Neural cell (in vitro differentiated cells): ENCODE data around the gene ACADM. TPM values are rescaled to one million over a fixed set of nuclear protein-coding genes. Genes with fewer than 3 reads are reported as not detected.
"Not testable (repeated sequence)": the region's sequence is repeated elsewhere in the genome, so short reads cannot be mapped to it uniquely, and the experiment has no call there.

ENCODE experiments used
- H2AFZ ChIP-seq: fragments of 200-600, 300-800 bp; sonication (generic), shearing (Covaris generic); 2 replicates; pipeline ENCODE4 v1.6.0; 2014; ENCODE audit warnings: low read depth, mild to moderate bottlenecking, antibody characterized with exemption, low read length, moderate library complexity
- H3F3A ChIP-seq: fragments of 200-600 bp; shearing (Covaris generic); 2 replicates; pipeline ENCODE4 v1.6.1; 2016; ENCODE audit warnings: mild to moderate bottlenecking, moderate library complexity, mixed read lengths, antibody characterized with exemption, low read length; ENCODE audit not compliant: insufficient read depth, poor library complexity, severe bottlenecking
- H3K27ac ChIP-seq: fragments of 200-600, 300-800 bp; sonication (generic), shearing (Covaris generic); 2 replicates; pipeline ENCODE4 v1.5.1; 2014; ENCODE audit warnings: mild to moderate bottlenecking, low read length, moderate library complexity
- H3K27me3 ChIP-seq: fragments of 300-800, 200-600 bp; sonication (generic), shearing (Covaris generic); 2 replicates; pipeline ENCODE4 v1.6.0; 2014; ENCODE audit warnings: mild to moderate bottlenecking, low read depth, low read length, moderate library complexity; ENCODE audit not compliant: insufficient read depth
- H3K36me3 ChIP-seq: fragments of 300-800, 200-600 bp; sonication (generic), shearing (Covaris generic); 2 replicates; pipeline ENCODE4 v1.5.1; 2014; ENCODE audit warnings: mild to moderate bottlenecking, antibody characterized with exemption, low read length, moderate library complexity; ENCODE audit not compliant: insufficient read depth
- H3K4me2 ChIP-seq: fragments of 300-800, 200-600 bp; sonication (generic), shearing (Covaris generic); 2 replicates; pipeline ENCODE4 v1.6.0; 2014; ENCODE audit warnings: mild to moderate bottlenecking, low read length
- H3K4me3 ChIP-seq: fragments of 300-800, 200-600 bp; sonication (generic), shearing (Covaris generic); 2 replicates; pipeline ENCODE4 v1.5.1; 2014; ENCODE audit warnings: mild to moderate bottlenecking, low read length, moderate library complexity
- H3K79me2 ChIP-seq: fragments of 200-600 bp; shearing (Covaris generic); replicated peaks from 2 replicates; pipeline ENCODE4 v1.6.0; 2014; ENCODE audit warnings: mild to moderate bottlenecking, low read length, moderate library complexity; ENCODE audit not compliant: insufficient read depth
- H3K9ac ChIP-seq: fragments of 300-800, 200-600 bp; sonication (generic), shearing (Covaris generic); 2 replicates; pipeline ENCODE4 v1.6.1; 2016; ENCODE audit warnings: mild to moderate bottlenecking, low read length, mixed read lengths
- H3K9me2 ChIP-seq: fragments of 200-600 bp; shearing (Covaris generic); 2 replicates; pipeline ENCODE4 v1.6.1; 2016; ENCODE audit warnings: mild to moderate bottlenecking, low read length, mixed read lengths; ENCODE audit not compliant: insufficient read depth
- H3K9me3 ChIP-seq: fragments of 200-600, 300-800 bp; sonication (generic), shearing (Covaris generic); 2 replicates; pipeline ENCODE4 v1.6.1; 2016; ENCODE audit warnings: mild to moderate bottlenecking, mixed run types, low read length, moderate library complexity, mixed read lengths
- H4K20me1 ChIP-seq: fragments of 200-600 bp; shearing (Covaris generic); 2 replicates; pipeline ENCODE4 v1.6.1; 2016; ENCODE audit warnings: mild to moderate bottlenecking, mixed run types; ENCODE audit not compliant: insufficient read depth
- CTCF ChIP-seq: fragments of 450-650 bp; IDR thresholded peaks from 2 replicates; pipeline ENCODE4 v1.5.1; 2014; ENCODE audit warnings: antibody characterized with exemption, mild to moderate bottlenecking, moderate library complexity; ENCODE audit not compliant: poor library complexity, severe bottlenecking
- EP300 ChIP-seq: fragments of 450-650 bp; conservative IDR thresholded peaks from 2 replicates; pipeline ENCODE4 v1.6.1; 2014; ENCODE audit warnings: antibody characterized with exemption, mild to moderate bottlenecking, moderate library complexity; ENCODE audit not compliant: poor library complexity, severe bottlenecking
- EZH2 ChIP-seq: fragments of 200-600, 300-800 bp; shearing (Covaris generic), sonication (generic); IDR thresholded peaks from 2 replicates; pipeline ENCODE4 v1.6.1; 2014; ENCODE audit warnings: antibody characterized with exemption, low read length, borderline replicate concordance, mild to moderate bottlenecking; ENCODE audit not compliant: insufficient read depth, poor library complexity, severe bottlenecking
- MXI1 ChIP-seq: fragments of 450-650 bp; conservative IDR thresholded peaks from 2 replicates; pipeline ENCODE4 v1.6.1; 2014; ENCODE audit warnings: antibody characterized with exemption, mild to moderate bottlenecking; ENCODE audit not compliant: poor library complexity, severe bottlenecking
- POLR2AphosphoS5 ChIP-seq: IDR thresholded peaks from 2 replicates; pipeline ENCODE4 v1.6.1; 2012
- RAD21 ChIP-seq: fragments of 450-650 bp; conservative IDR thresholded peaks from 2 replicates; pipeline ENCODE4 v1.6.1; 2014; ENCODE audit warnings: antibody characterized with exemption, mild to moderate bottlenecking, moderate library complexity
- REST ChIP-seq: IDR thresholded peaks from 2 replicates; pipeline ENCODE4 v1.6.1; 2012; ENCODE audit warnings: borderline replicate concordance
- SMC3 ChIP-seq: fragments of 450-650 bp; conservative IDR thresholded peaks from 2 replicates; pipeline ENCODE4 v1.6.1; 2014; ENCODE audit warnings: antibody characterized with exemption, mild to moderate bottlenecking, moderate library complexity; ENCODE audit not compliant: poor library complexity
- TAF1 ChIP-seq: IDR thresholded peaks from 2 replicates; pipeline ENCODE4 v1.6.1; 2012; ENCODE audit warnings: low read depth
- polyA minus RNA-seq: library from RNA; depleted of rRNA, polyadenylated mRNA; stranded (reverse); fragments of >200 nt; gene quantifications from 2 replicates; pipeline ENCODE4 v1.2.3, GENCODE V29; 2014
- polyA plus RNA-seq: library from polyadenylated mRNA; depleted of rRNA; stranded (reverse); fragments of >200 nt; gene quantifications from 2 replicates; pipeline ENCODE4 v1.2.3, GENCODE V29; 2014

The ACADM gene
- polyA plus RNA-seq: 218 and 230 TPM in 2 replicates
- polyA minus RNA-seq: 82.3 and 98.1 TPM in 2 replicates

- H3K27ac ChIP-seq: peak within 1 kb of the TSS; percentile 74
- H3K9me2 ChIP-seq: no peaks in the 10 kb centered on the region
- peak within 1 kb of the TSS; percentile 74 for H2AFZ ChIP-seq
- peak within 1 kb of the TSS; percentile 94 for H3K4me2 ChIP-seq
- peaks cover 31% of the 10 kb centered on the region for H3K79me2 ChIP-seq
- no peaks in the 10 kb centered on the region for H3K27me3 ChIP-seq
- TF ChIP-seq MXI1 (peak; percentile 54), SMC3 (no peak), EZH2 (no peak), CTCF (no peak), POLR2AphosphoS5 (peak; percentile 32), EP300 (no peak), TAF1 (peak; percentile 36), REST (no peak), RAD21 (no peak)
- no peaks in the 10 kb centered on the region for H3F3A ChIP-seq
- peak within 1 kb of the TSS; percentile 93 for H3K4me3 ChIP-seq
- H4K20me1 ChIP-seq: no peaks in the 10 kb centered on the region
- no peaks in the 10 kb centered on the region for H3K9me3 ChIP-seq
- peak within 1 kb of the TSS; percentile 82 for H3K9ac ChIP-seq
- H3K36me3 ChIP-seq: no peaks in the 10 kb centered on the region
Observed at GRCh38 chr1:75724472-75725022, at the start of gene ACADM. TSS of gene ACADM (plus strand) at chr1:75724709. CDS start at chr1:75724788, 79 bp downstream.

DNA sequence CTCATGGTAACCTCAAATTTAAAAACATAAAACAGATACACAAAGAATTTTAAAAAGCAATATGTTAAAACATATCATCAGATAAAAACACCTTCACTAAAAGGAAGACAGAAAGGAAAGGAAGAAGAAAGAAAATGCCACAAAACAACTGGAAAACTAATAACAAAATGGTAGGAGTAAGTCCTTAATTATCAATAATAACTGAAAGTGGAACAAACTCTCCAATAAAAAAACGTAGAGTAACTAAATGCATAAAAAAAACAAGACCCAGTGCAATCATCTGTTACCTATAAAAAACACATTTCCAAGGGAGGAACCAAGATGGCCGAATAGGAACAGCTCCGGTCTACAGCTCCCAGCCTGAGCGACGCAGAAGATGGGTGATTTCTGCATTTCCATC, 47.1 kb upstream of the ACADM start:
- no peaks in the 10 kb centered on the region for H3K9me2 ChIP-seq
- H3K4me3 ChIP-seq: no peak overlapping the region
- no peak overlapping the region for H3K9ac ChIP-seq
- no peak overlapping the region for H2AFZ ChIP-seq
- no peaks in the 10 kb centered on the region for H3K9me3 ChIP-seq
- no peak overlapping the region for H3K4me2 ChIP-seq
- no peaks in the 10 kb centered on the region for H3K36me3 ChIP-seq
- no peaks in the 10 kb centered on the region for H3K27me3 ChIP-seq
- no peaks in the 10 kb centered on the region for H3K79me2 ChIP-seq
- no peaks in the 10 kb centered on the region for H3F3A ChIP-seq
- H4K20me1 ChIP-seq: no peaks in the 10 kb centered on the region
- TF ChIP-seq SMC3: no peak
- TF ChIP-seq EP300: no peak
- no peak for TF ChIP-seq RAD21
- no peak for TF ChIP-seq EZH2
- no peak for TF ChIP-seq CTCF
- TF ChIP-seq TAF1: no peak
- TF ChIP-seq POLR2AphosphoS5: no peak
- TF ChIP-seq REST: no peak
- TF ChIP-seq MXI1: no peak
- H3K27ac ChIP-seq: no peak overlapping the region

GRCh38 chr1:75677964-75678363, 46.5 kb upstream of the ACADM start:
- not testable (repeated sequence) for H3F3A ChIP-seq, H2AFZ ChIP-seq, H3K9me3 ChIP-seq, H3K27me3 ChIP-seq, H3K4me2 ChIP-seq, H3K79me2 ChIP-seq, H4K20me1 ChIP-seq, H3K36me3 ChIP-seq, H3K27ac ChIP-seq, H3K9ac ChIP-seq, H3K9me2 ChIP-seq, H3K4me3 ChIP-seq
